Heart left ventricle (tissue), 16 donors: ENCODE results near the gene CTNNA1. TPM values are rescaled to one million over a fixed set of nuclear protein-coding genes. Genes with fewer than 3 reads are reported as not detected.
A peak's percentile ranks its signal among the peaks of the same experiment; 100 is the strongest.

ENCODE experiments used
- ATAC-seq, 4 donors: fragments of 200-7000 bp; cut with Tn5 transposase; one replicate each; pipeline ENCODE4 v1.9.1; 2020 to 2022; ENCODE audit warnings: moderate library complexity in 4 of 4, mild to moderate bottlenecking in 3 of 4, moderate number of reproducible peaks in 1 of 4
- DNase-seq, 5 donors: peaks; one replicate each; pipeline ENCODE4 v3.0.0-alpha.2; 2020
- H3K27ac ChIP-seq, 12 donors: fragments of 200-600 bp; sonication (generic) in 4 of 12; one replicate each; pipeline versions ENCODE4 v1.5.0 to v1.8.0; 2016 to 2022; ENCODE audit warnings: mild to moderate bottlenecking in 2 of 12
- H3K27me3 ChIP-seq, 9 donors: fragments of 200-600 bp; sonication (generic) in 2 of 9; one replicate each; pipeline versions ENCODE4 v1.5.1 to v1.8.0; 2016 to 2022; ENCODE audit warnings: mild to moderate bottlenecking in 3 of 9
- H3K36me3 ChIP-seq, 9 donors: fragments of 200-600 bp; sonication (generic) in 2 of 9; one replicate each; pipeline versions ENCODE4 v1.5.0 to v1.8.0; 2018 to 2022; ENCODE audit warnings: mild to moderate bottlenecking in 2 of 9
- H3K4me1 ChIP-seq, 12 donors: fragments of 200-600 bp; sonication (generic) in 4 of 12; one replicate each; pipeline versions ENCODE4 v1.5.0 to v1.8.0; 2016 to 2022; ENCODE audit warnings: mild to moderate bottlenecking in 3 of 12
- H3K4me3 ChIP-seq, 12 donors: fragments of 200-600 bp; sonication (generic) in 4 of 12; one replicate each; pipeline versions ENCODE4 v1.5.0 to v1.8.0; 2017 to 2022; ENCODE audit warnings: mild to moderate bottlenecking in 9 of 12, moderate library complexity in 4 of 12
- H3K9me3 ChIP-seq, 12 donors: fragments of 200-600 bp; sonication (generic) in 4 of 12; one replicate each; pipeline versions ENCODE4 v1.5.0 to v1.8.0; 2016 to 2022; ENCODE audit warnings: mild to moderate bottlenecking in 1 of 12
- CTCF ChIP-seq, 12 donors: fragments of 200-600 bp; sonication (generic) in 4 of 12; IDR thresholded peaks; one replicate each; pipeline versions ENCODE4 v1.5.0 to v1.8.0; 2018 to 2022; ENCODE audit warnings: antibody characterized with exemption in 12 of 12, mild to moderate bottlenecking in 5 of 12
- POLR2A ChIP-seq, 2 donors: fragments of 450-650 bp; IDR thresholded peaks; one replicate each; pipeline ENCODE4 v1.6.1; 2017; ENCODE audit warnings: antibody characterized with exemption in 2 of 2, mild to moderate bottlenecking in 2 of 2, moderate library complexity in 2 of 2
- WGBS, 4 donors: extraction: QIAGEN DNeasy Blood & Tissue Kit in 2 of 4; methylation state at CpG; one replicate each; pipeline versions ENCODE4 v1.1.5 to v1.1.7; 2013 to 2018; 5-methylcytosine and 5-hydroxymethylcytosine counted together
- intact Hi-C, 10 donors: fragments of 100-400 bp; cut with DNase I; formaldehyde crosslinking; loops; one replicate each; pipeline versions ENCODE4 v1.11.1 to v1.14.2; 2022
- polyA plus RNA-seq, 2 donors: library from polyadenylated mRNA; stranded (reverse); fragments of 200-250 nt; gene quantifications; one replicate each; pipeline ENCODE4 v1.2.3, GENCODE V29; 2013
- total RNA-seq, 9 donors: library from RNA; depleted of rRNA in 2 of 9; stranded (reverse); fragments of >200 nt in 2 of 9; fragmentation: NEBNext Ultra II Directional in 3 of 9; extraction: Animal tissue kit (Norgen Biotek cat#: 25700) in 3 of 9; gene quantifications; one replicate each; pipeline versions ENCODE4 v1.1.0 to v1.2.4, GENCODE V29; 2016 to 2023
- donor health status: ischemic (EF 13 %, LVEDD 7.1; RV severe dilation, severe dysfunction).
- donor health status: healthy with polysubstance abuse.
- donor health status: DM: no; HTN: yes; CAD: no.
- donor health status: DM: no; HTN: no; CAD: no.
- donor health status: ischemic (EF 25% LVEDD 6.9; RV normal size, moderate dysfunction).
- donor health status: ischemic (EF 25% LVEDD 5.7; RV mildly dilated, moderate dysfunction).
- donor health status: healthy.
- donor health status: DM: yes; HTN: yes; CAD: no.
- donor health status: ischemic (EF 35%, LVEDD 5.7; RV mildly dilated, moderate dysfunction).
- donor health status: nonischemic (EF 11% LVEDD 7.7; RV severe dilation, severe dysfunction).
- donor health status: DM: yes; HTN: yes; CAD: no.
- donor health status: PGD.
- donor health status: ischemic (EF 29% LVEDD 5.4; RV normal size, mild dysfunction).
- donor health status: nonischemic (EF 23%, LVEDD 6.1; RV moderate dilation, normal function).

The CTNNA1 gene
- total and polyA plus RNA-seq, 11 donors, result 140 to 460 (median 399) TPM

GRCh38 chr5:138975098-138975847, 222.0 kb downstream of the CTNNA1 start:
- ATAC-seq (peak in 3 of 4 donors; percentile 25 to 53 (median 41)), DNase-seq (peak; percentile 69 to 73 (median 70))
- Histone ChIP-seq H3K4me1 (peaks cover 0 to 54% (median 44%) of the 10 kb centered on the region in 12 donors), H3K27ac (peak overlapping the region; percentile 62 to 95 (median 84)), H3K9me3 (no peaks in the 10 kb centered on the region), H3K27me3 (no peaks in the 10 kb centered on the region), H3K36me3 (no peaks in the 10 kb centered on the region), H3K4me3 (no peak overlapping the region)
- TF ChIP-seq CTCF (IDR thresholded peaks at IDR 0.05), result no peak
- TF ChIP-seq POLR2A (IDR thresholded peaks at IDR 0.05), result no peak
- WGBS, 4 donors, result 60 to 65% (median 61%) methylated on average over 9 to 10 of the region's 10 CpGs
- intact Hi-C loops, result loop anchor here in 1 of 10 donors (5.0 kb wide), 1 partner anchor 228 kb away; no protein-coding TSS in a partner anchor

- Histone ChIP-seq H3K4me1 (peaks cover 0 to 38% (median 28%) of the 10 kb centered on the region in 12 donors), H3K27me3 (no peaks in the 10 kb centered on the region), H3K4me3 (no peak overlapping the region), H3K9me3 (no peaks in the 10 kb centered on the region), H3K27ac (no peak overlapping the region), H3K36me3 (no peaks in the 10 kb centered on the region)
- intact Hi-C loops, result loop anchor here in 1 of 10 donors (5.0 kb wide), 1 partner anchor 231 kb away; no protein-coding TSS in a partner anchor
- DNase-seq (no peak), ATAC-seq (no peak)
- WGBS, 4 donors, result 81 to 89% (median 84%) methylated on average over 1 of the region's 1 CpG
- TF ChIP-seq POLR2A (IDR thresholded peaks at IDR 0.05) (no peak), CTCF (IDR thresholded peaks at IDR 0.05) (no peak)
Observed at GRCh38 chr5:138978080-138978479, 224.9 kb downstream of the CTNNA1 start.

GRCh38 chr5:138978581-138978980, 225.4 kb downstream of the CTNNA1 start:
- intact Hi-C loops, result loop anchor here in 1 of 10 donors (5.0 kb wide), 1 partner anchor 231 kb away; no protein-coding TSS in a partner anchor
- DNase-seq, result no peak
- 79 to 95% (median 93%) methylated on average over 1 of the region's 1 CpG for WGBS, 4 donors
- no peaks in the 10 kb centered on the region for H3K9me3 ChIP-seq
- H3K36me3 ChIP-seq, result no peaks in the 10 kb centered on the region
- TF ChIP-seq POLR2A (IDR thresholded peaks at IDR 0.05), result no peak
- TF ChIP-seq CTCF (IDR thresholded peaks at IDR 0.05), result no peak
- H3K4me3 ChIP-seq, result no peak overlapping the region
- no peaks in the 10 kb centered on the region for H3K27me3 ChIP-seq
- no peak overlapping the region for H3K27ac ChIP-seq
- peaks cover 0 to 35% (median 23%) of the 10 kb centered on the region in 12 donors for H3K4me1 ChIP-seq
- no peak for ATAC-seq

GRCh38 chr5:138979684-138980280, 226.6 kb downstream of the CTNNA1 start:
- intact Hi-C loops, result loop anchor here in 1 of 10 donors (5.0 kb wide), 1 partner anchor 232 kb away; no protein-coding TSS in a partner anchor

More at GRCh38 chr5:138979684-138980280, 226.6 kb downstream of the CTNNA1 start:
- Histone ChIP-seq H3K27ac (no peak overlapping the region), H3K9me3 (no peaks in the 10 kb centered on the region), H3K4me3 (no peak overlapping the region), H3K4me1 (peaks cover 0 to 23% (median 11%) of the 10 kb centered on the region in 12 donors), H3K36me3 (no peaks in the 10 kb centered on the region), H3K27me3 (no peaks in the 10 kb centered on the region)
- ATAC-seq (no peak), DNase-seq (no peak)
- WGBS, 4 donors, result 84 to 91% (median 89%) methylated on average over 5 of the region's 5 CpGs
- TF ChIP-seq CTCF (IDR thresholded peaks at IDR 0.05) (no peak), POLR2A (IDR thresholded peaks at IDR 0.05) (no peak)
